Hematopoietic multipotent progenitor cell treated with erythropoietin and hydrocortisone succinate and interleukin-3 and kit ligand, for 15 days (in vitro differentiated cells): ENCODE data around the gene BICDL2.
"Not testable (repeated sequence)": the region's sequence is repeated elsewhere in the genome, so short reads cannot be mapped to it uniquely, and the experiment has no call there.

Source experiments
- DNase-seq: peaks from one replicate; pipeline ENCODE4 v3.0.0-alpha.2; 2015; ENCODE audit warnings: low spot score

BICDL2 gene

GRCh38 chr16:3036726-3037315 is at the start of gene BICDL2:
BICDL2 (minus strand) TSS chr16:3036944; CDS start chr16:3035496, 1,448 bp downstream.
- no peak for DNase-seq

GRCh38 chr16:3085868-3086595 is 49.3 kb upstream of the BICDL2 start:
- DNase-seq, result no peak

- no peak for DNase-seq
Measured at GRCh38 chr16:3084969-3085670, 48.4 kb upstream of the BICDL2 start.

GRCh38 chr16:3084491-3084890 is 47.7 kb upstream of the BICDL2 start:
- DNase-seq, result no peak

- DNase-seq, result not testable (repeated sequence)
Measured at GRCh38 chr16:3083408-3083807, 46.7 kb upstream of the BICDL2 start.

GRCh38 chr16:3081957-3082356 is 45.2 kb upstream of the BICDL2 start:
- not testable (repeated sequence) for DNase-seq

- no peak for DNase-seq
Measured at GRCh38 chr16:3080024-3080423, 43.3 kb upstream of the BICDL2 start.

- DNase-seq, result no peak
Measured at GRCh38 chr16:3076577-3076976, 39.8 kb upstream of the BICDL2 start.

- DNase-seq, result not testable (repeated sequence)
Measured at GRCh38 chr16:3075946-3076345, 39.2 kb upstream of the BICDL2 start.

- DNase-seq, result no peak
Measured at GRCh38 chr16:3075523-3075915, 38.8 kb upstream of the BICDL2 start.

GRCh38 chr16:3074860-3075522 is 38.2 kb upstream of the BICDL2 start:
- DNase-seq, result no peak

GRCh38 chr16:3073448-3073847 is 36.7 kb upstream of the BICDL2 start:
- no peak for DNase-seq

GRCh38 chr16:3072576-3073263 is 36.0 kb upstream of the BICDL2 start:
- DNase-seq, result not testable (repeated sequence)

GRCh38 chr16:3072148-3072547 is 35.4 kb upstream of the BICDL2 start:
- not testable (repeated sequence) for DNase-seq

- DNase-seq, result no peak
Measured at GRCh38 chr16:3071655-3072054, 34.9 kb upstream of the BICDL2 start.

GRCh38 chr16:3070608-3071111 is 33.9 kb upstream of the BICDL2 start:
- DNase-seq, result no peak

- DNase-seq, result not testable (repeated sequence)
Measured at GRCh38 chr16:3069146-3069545, 32.4 kb upstream of the BICDL2 start.

GRCh38 chr16:3068487-3068886 is 31.7 kb upstream of the BICDL2 start:
- no peak for DNase-seq

- DNase-seq, result no peak
Measured at GRCh38 chr16:3066440-3066748, 29.6 kb upstream of the BICDL2 start.

GRCh38 chr16:3065742-3066439 is 29.1 kb upstream of the BICDL2 start:
- no peak for DNase-seq

- DNase-seq, result no peak
Measured at GRCh38 chr16:3065069-3065741, 28.5 kb upstream of the BICDL2 start, which contains the start of gene IL32. IL32 (plus strand) TSS chr16:3065640; CDS start chr16:3065812, 172 bp downstream.
